Measurements from ENCODE around the gene VAV2.

Gene VAV2

GRCh38 chr9:133828338-133828997 is 163.7 kb downstream of the VAV2 start:
- Histone ChIP-seq H3K27me3 (ENCODE audit: low read length) (no peaks in the 10 kb centered on the region), H3K79me2 (ENCODE audit: insufficient read depth, low read length) (no peaks in the 10 kb centered on the region; the same call in 1 of the 2 replicates), H2AFZ (ENCODE audit: low read depth, low read length, severe bottlenecking) (no peak overlapping the region), H3K9me2 (replicated peaks; ENCODE audit: insufficient read depth, low read length) (no peaks in the 10 kb centered on the region), H3K27ac (ENCODE audit: low read depth, low read length) (no peak overlapping the region), H3K36me3 (ENCODE audit: low read length) (no peaks in the 10 kb centered on the region), H3F3A (ENCODE audit: insufficient read depth) (no peaks in the 10 kb centered on the region; the same call in none of the 2 replicates), H4K20me1 (ENCODE audit: low read depth, low read length) (no peaks in the 10 kb centered on the region), H3K4me2 (ENCODE audit: low read depth, low read length, poor library complexity, severe bottlenecking) (no peak overlapping the region), H3K9me3 (ENCODE audit: insufficient read depth, low read length) (no peaks in the 10 kb centered on the region), H3K9ac (ENCODE audit: low read length) (no peak overlapping the region), H3K4me3 (ENCODE audit: insufficient read depth, low read length, poor library complexity, severe bottlenecking) (no peak overlapping the region)
- TF ChIP-seq EZH2phosphoT487 (conservative IDR thresholded peaks at IDR 0.05; ENCODE audit: low read length) = no peak

GRCh38 chr9:133826289-133827085 is 165.6 kb downstream of the VAV2 start:
- no peaks in the 10 kb centered on the region for H3K9me2 ChIP-seq (replicated peaks; ENCODE audit: insufficient read depth, low read length)
- no peaks in the 10 kb centered on the region for H3K36me3 ChIP-seq (ENCODE audit: low read length)
- H3K79me2 ChIP-seq (ENCODE audit: insufficient read depth, low read length) = no peaks in the 10 kb centered on the region; the same call in 1 of the 2 replicates
- H3K9me3 ChIP-seq (ENCODE audit: insufficient read depth, low read length) = no peaks in the 10 kb centered on the region
- no peak overlapping the region for H2AFZ ChIP-seq (ENCODE audit: low read depth, low read length, severe bottlenecking)
- no peaks in the 10 kb centered on the region for H4K20me1 ChIP-seq (ENCODE audit: low read depth, low read length)
- no peaks in the 10 kb centered on the region; the same call in none of the 2 replicates for H3F3A ChIP-seq (ENCODE audit: insufficient read depth)
- H3K4me2 ChIP-seq (ENCODE audit: low read depth, low read length, poor library complexity, severe bottlenecking) = no peak overlapping the region
- H3K4me3 ChIP-seq (ENCODE audit: insufficient read depth, low read length, poor library complexity, severe bottlenecking) = no peak overlapping the region
- H3K27ac ChIP-seq (ENCODE audit: low read depth, low read length) = no peak overlapping the region
- H3K27me3 ChIP-seq (ENCODE audit: low read length) = no peaks in the 10 kb centered on the region
- no peak overlapping the region for H3K9ac ChIP-seq (ENCODE audit: low read length)
- TF ChIP-seq CTCF (IDR thresholded peaks at IDR 0.05; ENCODE audit: insufficient read depth, low read length, poor library complexity, severe bottlenecking) (no peak), EZH2phosphoT487 (conservative IDR thresholded peaks at IDR 0.05; ENCODE audit: low read length) (no peak)

GRCh38 chr9:133825555-133826218 is 166.4 kb downstream of the VAV2 start:
- H3K27ac ChIP-seq (ENCODE audit: low read depth, low read length) = no peak overlapping the region
- no peaks in the 10 kb centered on the region for H3K36me3 ChIP-seq (ENCODE audit: low read length)
- no peak overlapping the region for H2AFZ ChIP-seq (ENCODE audit: low read depth, low read length, severe bottlenecking)
- TF ChIP-seq EZH2phosphoT487 (conservative IDR thresholded peaks at IDR 0.05; ENCODE audit: low read length) (no peak), CTCF (IDR thresholded peaks at IDR 0.05; ENCODE audit: insufficient read depth, low read length, poor library complexity, severe bottlenecking) (no peak)
- no peak overlapping the region for H3K9ac ChIP-seq (ENCODE audit: low read length)
- no peak overlapping the region for H3K4me3 ChIP-seq (ENCODE audit: insufficient read depth, low read length, poor library complexity, severe bottlenecking)
- H3K9me2 ChIP-seq (replicated peaks; ENCODE audit: insufficient read depth, low read length) = no peaks in the 10 kb centered on the region
- H3K79me2 ChIP-seq (ENCODE audit: insufficient read depth, low read length) = no peaks in the 10 kb centered on the region; the same call in 1 of the 2 replicates
- no peaks in the 10 kb centered on the region for H4K20me1 ChIP-seq (ENCODE audit: low read depth, low read length)
- no peaks in the 10 kb centered on the region; the same call in none of the 2 replicates for H3F3A ChIP-seq (ENCODE audit: insufficient read depth)
- H3K9me3 ChIP-seq (ENCODE audit: insufficient read depth, low read length) = no peaks in the 10 kb centered on the region
- H3K4me2 ChIP-seq (ENCODE audit: low read depth, low read length, poor library complexity, severe bottlenecking) = no peak overlapping the region
- H3K27me3 ChIP-seq (ENCODE audit: low read length) = no peaks in the 10 kb centered on the region
